Panc1 (cell line): Measurements from ENCODE around the gene G6PC2. TPM values are rescaled to one million over a fixed set of nuclear protein-coding genes. Genes with fewer than 3 reads are reported as not detected.

Experiments
- ATAC-seq: fragments of 200-7000 bp; cut with Tn5 transposase; 2 replicates; pipeline ENCODE4 v1.9.1; 2020; ENCODE audit warnings: mild to moderate bottlenecking, moderate library complexity
- Bru-seq: library from RNA; stranded (reverse); fragments of 400-500 nt; gene quantifications from one replicate; lab custom pipeline; 2021; lab: Mats Ljungman, UMichigan
- BruChase-seq, 2 experiments: library from RNA; stranded (reverse); fragments of 400-500 nt; gene quantifications; one replicate each; lab custom pipeline; 2021; lab: Mats Ljungman, UMichigan
- BruUV-seq: library from RNA; stranded (reverse); fragments of 400-500 nt; replicated peaks from 2 replicates; lab custom pipeline; 2021; lab: Mats Ljungman, UMichigan
- CTCF ChIA-PET: fragments of 300-600 bp; sonication (Branson Sonifier 250); formaldehyde crosslinking; loops from one replicate; lab custom pipeline; 2022; ENCODE audit warnings: antibody characterized with exemption; lab: Charles Lee
- POLR2A ChIA-PET: fragments of 300-600 bp; sonication (Branson Sonifier 250); formaldehyde crosslinking; loops from one replicate; lab custom pipeline; 2022; ENCODE audit warnings: antibody characterized with exemption; lab: Charles Lee
- DNase-seq: peaks from one replicate; pipeline ENCODE4 v3.0.0-alpha.2; 2010; ENCODE audit warnings: low read depth, low spot score
- H3K27ac ChIP-seq: 2 replicates; pipeline ENCODE4 v1.5.1; 2011; ENCODE audit warnings: mild to moderate bottlenecking, low read length, inconsistent platforms
- H3K27me3 ChIP-seq: fragments of 200-500 bp; sonication (Bioruptor generic); 2 replicates; pipeline ENCODE4 v1.6.0; 2014; ENCODE audit warnings: low read length, inconsistent platforms; ENCODE audit not compliant: control insufficient read depth, insufficient read depth
- H3K36me3 ChIP-seq: fragments of 200-500 bp; sonication (Bioruptor generic); 2 replicates; pipeline ENCODE4 v1.5.1; 2014; ENCODE audit warnings: inconsistent platforms, mild to moderate bottlenecking, low read length, moderate library complexity; ENCODE audit not compliant: control insufficient read depth, insufficient read depth
- H3K4me1 ChIP-seq: 2 replicates; pipeline ENCODE4 v1.5.1; 2011; ENCODE audit warnings: inconsistent platforms, mild to moderate bottlenecking, low read length, moderate library complexity; ENCODE audit not compliant: control insufficient read depth, insufficient read depth
- H3K4me3 ChIP-seq, 2 experiments: 2 replicates each; pipeline ENCODE4 v1.5.1; 2011 to 2012; ENCODE audit warnings: low read depth in 2 of 2, low read length in 2 of 2, mild to moderate bottlenecking in 2 of 2, inconsistent platforms in 1 of 2, moderate library complexity in 1 of 2
- H3K9me3 ChIP-seq: fragments of 200-500 bp; sonication (Bioruptor generic); 2 replicates; pipeline ENCODE4 v1.5.1; 2014; ENCODE audit warnings: low read depth, mild to moderate bottlenecking, inconsistent platforms, low read length, moderate library complexity; ENCODE audit not compliant: control insufficient read depth, insufficient read depth
- POLR2AphosphoS5 ChIP-seq: IDR thresholded peaks from 2 replicates; pipeline ENCODE4 v1.6.1; 2012; ENCODE audit warnings: mild to moderate bottlenecking, low read depth, low read length, moderate library complexity
- SIN3A ChIP-seq: IDR thresholded peaks from 2 replicates; pipeline ENCODE4 v1.6.1; 2012; ENCODE audit warnings: low read depth, mild to moderate bottlenecking, low read length, moderate library complexity, borderline replicate concordance; ENCODE audit not compliant: insufficient read depth
- TCF7L2 ChIP-seq: IDR thresholded peaks from 2 replicates; pipeline ENCODE4 v1.6.1; 2011; ENCODE audit warnings: mild to moderate bottlenecking, low read depth, low read length, inconsistent platforms
- in situ Hi-C: cut with HindIII; loops from 2 replicates; pipeline ENCODE4 v1.10.0; 2016; ENCODE audit warnings: low sequenced_read_pairs, low pct_unique_long_range_greater_than_20kb
- intact Hi-C: fragments of 100-400 bp; cut with micrococcal nuclease; formaldehyde crosslinking; loops from one replicate; pipeline ENCODE4 v1.10.0; 2022; ENCODE audit not compliant: unreplicated experiment
- long read RNA-seq: library from polyadenylated mRNA; unstranded; transcript quantifications from one replicate; pipeline ENCODE4 v2.0.0, GENCODE V29; 2021; ENCODE audit not compliant: unreplicated experiment
- polyA plus RNA-seq: library from polyadenylated mRNA; unstranded; fragments of >200 nt; gene quantifications from one replicate; pipeline ENCODE4 v1.2.1, GENCODE V29; 2012; ENCODE audit warnings: missing spikeins; ENCODE audit not compliant: insufficient read length
- total RNA-seq: library from RNA; stranded (reverse); gene quantifications from one replicate; pipeline ENCODE4 v1.2.1, GENCODE V29; 2021; ENCODE audit not compliant: unreplicated experiment
- TF ChIP-seq, protein P1 (sequence below): fragments of 450-650 bp; IDR thresholded peaks from 2 replicates; pipeline ENCODE4 v1.5.1; 2017; ENCODE audit warnings: mild to moderate bottlenecking
- TF ChIP-seq, protein P2 (sequence below), 2 experiments: IDR thresholded peaks; 2 replicates each; pipeline ENCODE4 v1.6.1; 2011 to 2012; ENCODE audit warnings: low read depth in 2 of 2, control low read depth in 1 of 2, low read length in 1 of 2, mild to moderate bottlenecking in 1 of 2, moderate library complexity in 1 of 2; ENCODE audit not compliant: insufficient read depth in 1 of 2

The G6PC2 gene, protein sequence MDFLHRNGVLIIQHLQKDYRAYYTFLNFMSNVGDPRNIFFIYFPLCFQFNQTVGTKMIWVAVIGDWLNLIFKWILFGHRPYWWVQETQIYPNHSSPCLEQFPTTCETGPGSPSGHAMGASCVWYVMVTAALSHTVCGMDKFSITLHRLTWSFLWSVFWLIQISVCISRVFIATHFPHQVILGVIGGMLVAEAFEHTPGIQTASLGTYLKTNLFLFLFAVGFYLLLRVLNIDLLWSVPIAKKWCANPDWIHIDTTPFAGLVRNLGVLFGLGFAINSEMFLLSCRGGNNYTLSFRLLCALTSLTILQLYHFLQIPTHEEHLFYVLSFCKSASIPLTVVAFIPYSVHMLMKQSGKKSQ
- total RNA-seq (not detected), Bru-seq, nascent RNA (not detected), BruChase-seq, experiment 1, labeled RNA remaining after a 2-hour chase (not detected), BruChase-seq, experiment 2, labeled RNA remaining after a 6-hour chase (not detected)
- polyA plus RNA-seq, result not detected
- long read RNA-seq, result 0 reads

DNA sequence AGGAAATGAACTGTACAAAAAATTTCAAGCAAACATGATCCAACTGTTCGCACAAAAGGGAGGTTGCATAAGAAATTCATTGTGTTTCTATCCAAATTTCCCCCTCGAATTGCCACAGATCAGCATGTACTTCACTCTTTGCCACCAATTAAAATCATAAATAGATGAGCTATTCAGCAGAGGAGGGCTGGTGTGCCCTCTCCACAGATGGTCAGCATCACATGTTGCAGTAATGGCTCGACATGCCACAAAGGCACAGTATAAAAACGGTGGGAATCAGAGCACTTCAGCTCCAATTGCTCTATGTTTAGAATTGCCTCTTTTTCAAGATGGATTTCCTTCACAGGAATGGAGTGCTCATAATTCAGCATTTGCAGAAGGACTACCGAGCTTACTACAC, at the start of gene G6PC2:
Gene G6PC2 (plus strand): TSS at position 289 of the 400 bp plus-strand sequence. CDS start 41 bp downstream, at position 330.
- ATAC-seq (no peak), DNase-seq (no peak)
- H3K27me3 ChIP-seq, result peaks cover 8% of the 10 kb centered on the region
- H3K4me3 ChIP-seq, result no peak within 1 kb of the TSS
- in situ Hi-C loops (no loop called here), intact Hi-C loops (no loop called here)
- H3K4me1 ChIP-seq, result no peaks in the 10 kb centered on the region
- H3K36me3 ChIP-seq, result no peaks in the 10 kb centered on the region
- TF ChIP-seq TCF7L2 (no peak), POLR2AphosphoS5 (no peak), SIN3A (no peak)
- TF ChIP-seq, protein P1, sequence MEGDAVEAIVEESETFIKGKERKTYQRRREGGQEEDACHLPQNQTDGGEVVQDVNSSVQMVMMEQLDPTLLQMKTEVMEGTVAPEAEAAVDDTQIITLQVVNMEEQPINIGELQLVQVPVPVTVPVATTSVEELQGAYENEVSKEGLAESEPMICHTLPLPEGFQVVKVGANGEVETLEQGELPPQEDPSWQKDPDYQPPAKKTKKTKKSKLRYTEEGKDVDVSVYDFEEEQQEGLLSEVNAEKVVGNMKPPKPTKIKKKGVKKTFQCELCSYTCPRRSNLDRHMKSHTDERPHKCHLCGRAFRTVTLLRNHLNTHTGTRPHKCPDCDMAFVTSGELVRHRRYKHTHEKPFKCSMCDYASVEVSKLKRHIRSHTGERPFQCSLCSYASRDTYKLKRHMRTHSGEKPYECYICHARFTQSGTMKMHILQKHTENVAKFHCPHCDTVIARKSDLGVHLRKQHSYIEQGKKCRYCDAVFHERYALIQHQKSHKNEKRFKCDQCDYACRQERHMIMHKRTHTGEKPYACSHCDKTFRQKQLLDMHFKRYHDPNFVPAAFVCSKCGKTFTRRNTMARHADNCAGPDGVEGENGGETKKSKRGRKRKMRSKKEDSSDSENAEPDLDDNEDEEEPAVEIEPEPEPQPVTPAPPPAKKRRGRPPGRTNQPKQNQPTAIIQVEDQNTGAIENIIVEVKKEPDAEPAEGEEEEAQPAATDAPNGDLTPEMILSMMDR, result no peak
- TF ChIP-seq, protein P2, sequence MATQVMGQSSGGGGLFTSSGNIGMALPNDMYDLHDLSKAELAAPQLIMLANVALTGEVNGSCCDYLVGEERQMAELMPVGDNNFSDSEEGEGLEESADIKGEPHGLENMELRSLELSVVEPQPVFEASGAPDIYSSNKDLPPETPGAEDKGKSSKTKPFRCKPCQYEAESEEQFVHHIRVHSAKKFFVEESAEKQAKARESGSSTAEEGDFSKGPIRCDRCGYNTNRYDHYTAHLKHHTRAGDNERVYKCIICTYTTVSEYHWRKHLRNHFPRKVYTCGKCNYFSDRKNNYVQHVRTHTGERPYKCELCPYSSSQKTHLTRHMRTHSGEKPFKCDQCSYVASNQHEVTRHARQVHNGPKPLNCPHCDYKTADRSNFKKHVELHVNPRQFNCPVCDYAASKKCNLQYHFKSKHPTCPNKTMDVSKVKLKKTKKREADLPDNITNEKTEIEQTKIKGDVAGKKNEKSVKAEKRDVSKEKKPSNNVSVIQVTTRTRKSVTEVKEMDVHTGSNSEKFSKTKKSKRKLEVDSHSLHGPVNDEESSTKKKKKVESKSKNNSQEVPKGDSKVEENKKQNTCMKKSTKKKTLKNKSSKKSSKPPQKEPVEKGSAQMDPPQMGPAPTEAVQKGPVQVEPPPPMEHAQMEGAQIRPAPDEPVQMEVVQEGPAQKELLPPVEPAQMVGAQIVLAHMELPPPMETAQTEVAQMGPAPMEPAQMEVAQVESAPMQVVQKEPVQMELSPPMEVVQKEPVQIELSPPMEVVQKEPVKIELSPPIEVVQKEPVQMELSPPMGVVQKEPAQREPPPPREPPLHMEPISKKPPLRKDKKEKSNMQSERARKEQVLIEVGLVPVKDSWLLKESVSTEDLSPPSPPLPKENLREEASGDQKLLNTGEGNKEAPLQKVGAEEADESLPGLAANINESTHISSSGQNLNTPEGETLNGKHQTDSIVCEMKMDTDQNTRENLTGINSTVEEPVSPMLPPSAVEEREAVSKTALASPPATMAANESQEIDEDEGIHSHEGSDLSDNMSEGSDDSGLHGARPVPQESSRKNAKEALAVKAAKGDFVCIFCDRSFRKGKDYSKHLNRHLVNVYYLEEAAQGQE (IDR thresholded peaks at IDR 0.05; ENCODE audit: insufficient read depth in 1 of 2, low read depth in 2 of 2, low read length in 1 of 2), result no peak
- CTCF ChIA-PET, result no interaction called here
- POLR2A ChIA-PET, result no interaction called here
- H3K27ac ChIP-seq, result no peak within 1 kb of the TSS
- H3K9me3 ChIP-seq, result no peaks in the 10 kb centered on the region
- BruUV-seq, result no TSS peak

DNA sequence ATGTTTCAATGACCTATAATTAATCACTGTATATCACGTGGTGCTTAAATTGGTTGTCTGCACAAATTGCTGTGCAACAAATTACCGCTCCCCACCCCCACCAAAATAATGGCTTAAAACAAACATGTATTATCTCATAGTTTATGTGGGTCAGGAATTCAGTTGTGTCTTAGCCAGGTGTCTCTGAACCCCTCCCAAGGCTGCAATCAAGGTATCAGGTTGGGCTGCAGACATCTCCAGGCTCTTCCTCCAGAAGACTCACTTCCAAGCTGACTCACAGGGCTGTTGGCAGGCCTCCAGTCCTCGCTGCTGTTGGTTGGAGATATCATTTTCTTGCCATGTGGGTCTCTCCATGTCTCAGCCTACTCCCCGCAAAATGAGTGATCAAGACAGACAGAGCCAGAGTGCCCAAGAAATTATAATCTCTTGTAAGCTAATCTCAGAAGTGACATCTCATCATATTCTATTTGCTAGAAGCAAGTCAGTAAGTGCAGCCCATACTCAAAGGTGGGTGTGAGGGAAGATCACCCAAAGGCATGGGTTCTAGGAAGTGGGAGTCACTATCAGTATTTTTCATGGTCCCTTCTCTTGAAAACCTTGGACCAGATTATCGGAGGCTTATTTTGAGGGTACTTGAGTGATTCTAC, 49.3 kb upstream of the G6PC2 start:
- Histone ChIP-seq H3K4me1 (no peaks in the 10 kb centered on the region), H3K4me3 (no peak overlapping the region), H3K27ac (no peak overlapping the region), H3K36me3 (no peaks in the 10 kb centered on the region), H3K27me3 (no peaks in the 10 kb centered on the region), H3K9me3 (no peaks in the 10 kb centered on the region)
- in situ Hi-C loops (no loop called here), intact Hi-C loops (no loop called here)
- TF ChIP-seq POLR2AphosphoS5, result no peak
- TF ChIP-seq, protein P2 (IDR thresholded peaks at IDR 0.05; ENCODE audit: insufficient read depth in 1 of 2, low read depth in 2 of 2, low read length in 1 of 2), result no peak
- TF ChIP-seq, protein P1, result no peak
- TF ChIP-seq TCF7L2, result no peak
- no peak for TF ChIP-seq SIN3A
- no peak for ATAC-seq
- POLR2A ChIA-PET, result no interaction called here
- BruUV-seq, result no TSS peak
- no peak for DNase-seq
- CTCF ChIA-PET, result no interaction called here
